Cardiac septum (tissue), 1 donor: Measurements from ENCODE around the gene FOXK2. TPM values are rescaled to one million over a fixed set of nuclear protein-coding genes. Genes with fewer than 3 reads are reported as not detected.
"Not testable (repeated sequence)": the region's sequence is repeated elsewhere in the genome, so short reads cannot be mapped to it uniquely, and the experiment has no call there.

ENCODE experiments used
- DNase-seq: peaks from one replicate; pipeline ENCODE4 v3.0.0-alpha.2; 2020; ENCODE audit warnings: low spot score
- intact Hi-C: fragments of 100-400 bp; cut with DNase I; formaldehyde crosslinking; loops from one replicate; pipeline ENCODE4 v1.14.0; 2022
- total RNA-seq: library from RNA; stranded (reverse); fragmentation: NEBNext Ultra II Directional; extraction: Animal tissue kit (Norgen Biotek cat#: 25700); gene quantifications from one replicate; pipeline ENCODE4 v1.2.1, GENCODE V29; 2021
- donor health status: DM: no; HTN: no; CAD: no.

The FOXK2 gene
- total RNA-seq, 1 donor from 2014 or later, result 40.2 TPM

- DNase-seq, result no peak
- intact Hi-C loops, result no loop called here
These were observed 26.2 kb upstream of the FOXK2 start for GRCh38 chr17:82493226-82493781.

DNA sequence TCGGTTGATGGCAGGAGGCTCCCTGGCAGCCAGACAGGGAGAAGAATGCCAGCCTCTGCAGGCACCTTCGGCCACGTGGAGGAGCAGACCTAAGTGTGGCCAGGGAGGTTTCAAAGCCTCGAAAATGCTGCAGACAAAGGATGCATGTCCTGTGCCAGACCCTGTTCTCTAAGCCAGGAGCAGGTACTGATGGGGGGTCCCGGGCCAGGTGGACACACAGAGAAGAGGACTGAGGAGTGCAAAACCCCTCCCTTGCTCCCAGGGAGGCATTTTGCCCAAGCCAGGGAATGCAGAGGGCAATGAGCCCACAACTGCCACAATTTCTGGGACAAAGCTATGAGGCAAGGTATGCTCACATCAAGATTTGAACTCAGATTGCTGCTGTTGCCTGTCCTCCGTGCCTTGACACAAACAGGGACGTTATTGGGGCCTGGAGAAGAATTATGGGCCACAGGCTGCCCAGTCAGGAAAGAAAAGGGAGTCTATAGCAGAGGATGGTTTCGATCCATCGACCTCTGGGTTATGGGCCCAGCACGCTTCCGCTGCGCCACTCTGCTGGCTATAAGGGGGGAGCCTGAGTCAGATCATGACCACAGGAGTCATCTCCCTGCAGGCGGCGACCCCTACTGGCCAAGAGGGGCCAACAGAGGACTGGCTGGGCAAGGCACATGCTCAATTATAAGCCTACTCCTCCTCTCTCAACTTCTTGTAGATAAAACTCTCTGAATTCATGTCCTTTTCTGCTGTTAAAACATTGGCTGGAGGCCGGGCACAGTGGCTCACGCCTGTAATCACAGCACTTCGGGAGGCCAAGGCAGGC, 25.1 kb upstream of the FOXK2 start:
- intact Hi-C loops, result loop anchor here (5.0 kb wide), 1 partner anchor 58 kb away; no protein-coding TSS in a partner anchor
- peak; percentile 95 for DNase-seq

DNA sequence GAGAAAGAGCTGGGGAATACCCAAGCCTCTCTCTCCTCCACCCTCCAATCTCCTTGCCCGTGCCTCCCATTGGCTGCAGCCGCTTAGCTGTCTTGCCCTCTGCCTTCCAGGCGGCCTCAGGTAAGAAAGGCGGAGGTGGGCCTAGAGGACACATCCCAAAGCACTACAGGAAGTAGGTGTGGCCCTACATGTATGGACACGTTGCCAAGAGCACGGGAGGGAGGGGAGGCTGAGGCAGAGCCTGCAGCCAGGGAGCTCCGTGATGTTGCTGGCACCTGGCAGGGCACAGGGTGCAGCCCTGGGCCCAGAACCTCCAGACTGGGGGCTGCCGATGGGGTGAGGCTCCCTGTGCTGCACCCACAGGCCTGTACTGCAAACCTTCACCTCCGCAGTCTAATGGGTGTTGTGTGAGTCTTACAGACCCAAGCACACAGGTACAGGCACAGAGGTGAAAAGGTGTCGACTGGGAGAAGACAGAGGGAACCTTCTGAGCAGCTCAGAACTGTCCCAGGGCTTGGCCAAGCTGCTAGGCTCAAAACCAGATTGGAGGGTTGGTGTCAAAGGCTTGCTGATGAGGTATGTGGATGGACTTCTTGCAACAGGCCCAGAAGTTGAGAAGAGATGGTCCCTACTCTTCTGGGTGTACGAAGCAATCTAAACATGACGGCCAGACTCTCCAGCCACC, 23.5 kb upstream of the FOXK2 start:
- intact Hi-C loops, result loop anchor here (5.0 kb wide), 1 partner anchor 56 kb away; no protein-coding TSS in a partner anchor
- no peak for DNase-seq

DNA sequence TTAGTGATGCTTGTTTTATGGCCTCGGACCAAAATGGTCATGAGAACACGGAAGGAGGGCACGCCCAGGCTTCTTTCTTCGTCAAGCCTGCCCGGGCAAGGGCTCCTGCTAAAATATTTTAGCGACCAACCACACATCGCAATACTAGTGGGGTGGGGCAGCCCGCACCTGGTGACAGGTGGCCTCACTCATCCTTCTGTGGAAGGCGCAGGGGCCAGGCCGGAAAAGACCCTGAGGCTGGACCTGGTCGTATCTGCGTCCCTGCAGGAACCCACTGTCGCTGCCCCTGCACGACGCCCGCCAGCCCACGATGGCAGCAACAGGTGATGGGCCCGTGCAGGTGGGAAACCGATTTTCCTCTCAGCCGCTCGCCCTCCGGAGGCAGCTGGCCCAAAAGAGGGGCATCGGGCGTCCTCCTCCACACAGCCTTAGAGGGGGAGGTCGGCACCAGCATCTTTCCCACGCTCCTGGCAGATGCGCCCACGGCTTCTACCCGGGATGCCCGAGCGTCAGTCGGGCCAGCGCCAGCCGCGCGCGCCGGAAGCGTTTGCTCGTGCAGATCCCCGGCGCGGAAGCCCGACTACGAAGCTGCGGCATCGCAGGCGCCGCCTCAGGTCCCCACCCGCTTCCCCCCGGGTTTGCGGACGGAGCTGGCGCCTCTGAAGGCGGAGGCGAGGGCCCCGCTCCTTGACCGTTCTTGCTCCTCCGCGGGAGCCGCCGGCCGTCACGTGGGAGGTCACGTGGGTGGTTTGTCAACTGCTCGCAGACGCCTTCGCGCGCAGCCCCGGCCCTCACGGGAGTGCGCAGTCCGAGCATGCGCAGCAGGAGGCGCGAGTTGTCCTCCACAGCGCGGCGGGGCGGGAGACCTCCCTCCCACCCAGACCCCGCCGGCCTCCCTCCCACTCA, 22.8 kb upstream of the FOXK2 start:
- peak; percentile 99 for DNase-seq
- intact Hi-C loops, result loop anchor here (1.0 to 5.0 kb wide), 2 partner anchors 23 to 56 kb away; partner anchors contain the start of gene FOXK2

DNA sequence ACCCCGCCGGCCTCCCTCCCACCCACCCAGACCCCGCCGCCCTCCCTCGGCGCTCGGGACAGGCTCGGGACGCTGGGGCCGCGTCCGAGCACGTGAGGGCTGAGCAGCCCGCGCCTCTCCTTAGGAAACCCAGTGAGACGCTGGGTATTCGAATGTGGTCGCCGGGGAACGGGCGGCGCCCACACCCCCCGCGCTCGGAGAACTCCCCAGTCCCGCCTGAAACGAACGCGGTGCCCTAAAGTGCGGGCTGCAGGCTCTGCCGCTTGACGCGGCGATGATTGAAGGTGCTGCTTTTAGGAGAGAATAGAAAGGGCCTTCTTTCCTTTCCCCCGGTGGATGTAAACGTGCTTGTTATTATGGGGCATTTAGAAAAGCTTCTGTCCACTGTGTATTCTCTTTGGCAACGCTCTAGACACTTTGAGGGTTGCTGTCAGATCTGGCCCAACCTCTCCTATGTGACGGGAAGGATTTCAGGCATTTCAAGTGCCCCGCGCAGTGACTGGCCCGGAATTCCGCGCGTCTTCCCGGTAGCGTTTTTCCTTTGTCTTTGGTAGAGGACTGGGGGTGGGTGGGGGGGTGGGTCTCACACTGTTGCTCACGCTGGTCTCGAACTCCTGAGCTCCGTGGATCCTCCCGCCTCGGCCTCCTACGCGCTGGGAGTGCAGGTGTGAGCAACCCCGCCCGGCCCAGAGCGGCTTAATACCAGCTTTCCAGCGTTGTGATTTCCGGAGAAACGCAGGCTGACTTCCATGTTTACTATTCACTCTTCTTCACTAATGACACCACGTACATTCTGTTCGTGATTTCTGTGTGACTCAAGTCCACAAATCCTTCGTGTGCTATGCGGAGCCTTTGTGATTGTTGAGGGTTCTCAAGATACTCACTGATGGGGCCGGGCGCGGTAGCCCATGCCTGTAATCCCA, 21.8 kb upstream of the FOXK2 start:
- intact Hi-C loops, result loop anchor here (1.0 to 5.0 kb wide), 2 partner anchors 22 to 55 kb away; partner anchors contain the start of gene FOXK2
- DNase-seq, result no peak

- intact Hi-C loops, result no loop called here
- DNase-seq, result no peak
These were observed 17.3 kb upstream of the FOXK2 start for GRCh38 chr17:82502207-82502606.

- DNase-seq, result no peak
- intact Hi-C loops, result no loop called here
These were observed 16.3 kb upstream of the FOXK2 start for GRCh38 chr17:82503094-82503727.

- intact Hi-C loops, result no loop called here
- DNase-seq, result no peak
These were observed 15.7 kb upstream of the FOXK2 start for GRCh38 chr17:82503728-82504308.

GRCh38 chr17:82505296-82505695, 14.2 kb upstream of the FOXK2 start:
- intact Hi-C loops, result no loop called here
- no peak for DNase-seq

DNA sequence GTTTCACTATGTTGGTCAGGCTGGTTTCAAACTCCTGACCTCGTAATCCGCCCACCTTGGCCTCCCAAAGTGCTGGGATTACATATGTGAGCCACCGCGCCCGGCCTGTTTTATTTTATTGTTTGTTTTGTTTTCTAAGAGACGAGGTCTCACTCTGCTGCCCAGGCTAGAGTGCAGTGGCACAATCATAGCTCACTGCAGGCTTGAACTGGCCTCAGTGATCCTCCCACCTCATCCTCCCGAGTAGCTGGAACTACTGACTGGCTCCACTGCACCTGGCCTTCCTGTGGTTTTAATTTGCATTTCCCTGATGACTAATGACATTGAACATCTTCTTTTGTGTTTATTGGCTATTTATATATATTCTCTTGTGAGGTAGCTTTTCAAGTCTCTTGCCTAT, 13.1 kb upstream of the FOXK2 start:
- DNase-seq, intact Hi-C loops: not testable (repeated sequence)

- intact Hi-C loops, result no loop called here
- no peak for DNase-seq
These were observed 11.8 kb upstream of the FOXK2 start for GRCh38 chr17:82507631-82508175.

GRCh38 chr17:82511642-82512041, 7.9 kb upstream of the FOXK2 start:
- intact Hi-C loops, result not testable (repeated sequence)

DNA sequence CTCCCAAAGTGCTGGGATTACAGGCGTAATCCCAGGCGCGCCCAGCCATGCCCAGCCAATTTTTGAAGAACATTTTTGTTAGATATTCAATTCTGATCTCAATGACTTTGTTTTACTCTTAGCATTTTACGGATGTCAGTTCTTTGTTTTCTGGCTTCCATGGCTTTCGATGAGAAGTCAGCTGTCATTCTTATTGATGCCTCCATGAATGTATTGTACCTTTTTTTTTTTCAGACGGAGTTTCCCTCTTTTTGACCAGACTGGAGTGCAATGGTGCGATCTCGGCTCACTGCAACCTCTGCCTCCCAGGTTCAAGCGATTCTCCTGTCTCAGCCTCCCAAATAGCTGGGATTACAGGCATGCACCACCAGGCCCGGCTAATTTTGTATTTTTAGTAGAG, 5.7 kb upstream of the FOXK2 start:
- DNase-seq, intact Hi-C loops: not testable (repeated sequence)

More at GRCh38 chr17:82511642-82512041, 7.9 kb upstream of the FOXK2 start:
- DNase-seq, result not testable (repeated sequence)

GRCh38 chr17:82517230-82517865, 2.2 kb upstream of the FOXK2 start:
- DNase-seq, result no peak
- intact Hi-C loops, result no loop called here

DNA sequence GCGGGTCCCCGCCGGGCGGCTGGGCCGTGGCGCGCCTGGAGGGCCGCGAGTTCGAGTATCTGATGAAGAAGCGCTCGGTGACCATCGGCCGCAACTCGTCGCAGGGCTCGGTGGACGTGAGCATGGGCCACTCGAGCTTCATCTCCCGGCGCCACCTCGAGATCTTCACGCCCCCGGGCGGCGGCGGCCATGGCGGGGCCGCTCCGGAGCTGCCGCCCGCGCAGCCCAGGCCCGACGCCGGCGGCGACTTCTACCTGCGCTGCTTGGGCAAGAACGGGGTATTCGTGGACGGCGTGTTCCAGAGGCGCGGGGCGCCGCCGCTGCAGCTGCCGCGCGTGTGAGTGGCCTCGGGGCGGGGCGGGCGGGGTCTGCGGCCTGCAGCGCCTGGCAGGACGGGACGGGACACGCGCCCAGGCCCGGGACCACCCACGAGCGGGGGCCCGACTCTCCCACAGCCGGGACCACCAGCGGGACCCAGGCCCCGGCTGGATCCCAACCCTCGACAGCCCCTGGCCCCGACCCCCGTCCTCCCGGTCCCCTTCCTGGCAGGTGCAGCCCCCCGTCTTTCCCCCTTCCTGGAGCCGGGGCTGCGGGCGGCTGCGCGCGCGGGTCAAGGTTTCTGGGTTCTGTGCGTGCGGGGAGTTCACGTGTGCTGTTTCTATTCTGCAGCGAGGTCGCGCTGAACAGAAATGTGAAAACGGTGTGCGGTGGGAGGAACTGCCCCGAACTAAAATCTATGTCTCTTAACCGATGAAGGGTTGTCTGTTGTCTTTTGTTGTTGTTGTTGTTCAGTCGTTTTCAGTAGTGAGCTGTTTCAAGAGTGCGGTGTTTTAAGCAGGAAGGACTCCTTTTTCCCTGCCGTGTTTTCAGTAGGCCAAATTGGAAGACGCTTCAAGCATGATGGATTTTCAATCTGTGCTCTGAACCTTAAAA, 705 bp downstream of the FOXK2 start:
- intact Hi-C loops, result loop anchor here (1.0 kb wide), 1 partner anchor 23 kb away; no protein-coding TSS in a partner anchor

DNA sequence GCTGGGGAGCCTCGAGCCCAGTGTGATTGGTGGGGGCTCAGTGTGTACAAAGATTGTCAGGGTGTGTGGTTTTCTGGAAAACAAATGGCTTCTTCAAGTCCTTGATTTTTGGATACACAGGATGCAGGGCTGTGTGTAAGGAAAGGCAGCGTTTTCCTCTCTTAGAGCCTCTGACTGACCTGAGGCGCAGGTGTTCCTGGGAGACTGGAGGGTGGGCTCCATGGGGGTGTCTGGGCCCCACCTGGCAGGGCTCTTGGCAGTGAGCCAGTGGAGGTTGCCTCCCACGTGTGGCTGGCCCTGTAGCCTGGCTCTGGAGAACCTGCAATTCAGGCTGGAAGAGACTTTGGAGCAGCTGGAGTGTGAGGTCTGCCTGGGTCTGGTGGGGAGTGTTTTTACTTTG, 5.0 kb downstream of the FOXK2 start:
- DNase-seq, result no peak
- intact Hi-C loops, result no loop called here

More for the DNA sequence above, 705 bp downstream of the FOXK2 start:
- DNase-seq, result no peak
